Panc1 (cell line): ENCODE results near the gene MYH1.

Experiments
- POLR2AphosphoS5 ChIP-seq: IDR thresholded peaks from 2 replicates; pipeline ENCODE4 v1.6.1; 2012; ENCODE audit warnings: mild to moderate bottlenecking, low read depth, low read length, moderate library complexity
- SIN3A ChIP-seq: IDR thresholded peaks from 2 replicates; pipeline ENCODE4 v1.6.1; 2012; ENCODE audit warnings: low read depth, mild to moderate bottlenecking, low read length, moderate library complexity, borderline replicate concordance; ENCODE audit not compliant: insufficient read depth
- TCF7L2 ChIP-seq: IDR thresholded peaks from 2 replicates; pipeline ENCODE4 v1.6.1; 2011; ENCODE audit warnings: mild to moderate bottlenecking, low read depth, low read length, inconsistent platforms
- TF ChIP-seq, protein P1 (sequence below): fragments of 450-650 bp; IDR thresholded peaks from 2 replicates; pipeline ENCODE4 v1.5.1; 2017; ENCODE audit warnings: mild to moderate bottlenecking
- TF ChIP-seq, protein P2 (sequence below), 2 experiments: IDR thresholded peaks; 2 replicates each; pipeline ENCODE4 v1.6.1; 2011 to 2012; ENCODE audit warnings: low read depth in 2 of 2, control low read depth in 1 of 2, low read length in 1 of 2, mild to moderate bottlenecking in 1 of 2, moderate library complexity in 1 of 2; ENCODE audit not compliant: insufficient read depth in 1 of 2

DNA sequence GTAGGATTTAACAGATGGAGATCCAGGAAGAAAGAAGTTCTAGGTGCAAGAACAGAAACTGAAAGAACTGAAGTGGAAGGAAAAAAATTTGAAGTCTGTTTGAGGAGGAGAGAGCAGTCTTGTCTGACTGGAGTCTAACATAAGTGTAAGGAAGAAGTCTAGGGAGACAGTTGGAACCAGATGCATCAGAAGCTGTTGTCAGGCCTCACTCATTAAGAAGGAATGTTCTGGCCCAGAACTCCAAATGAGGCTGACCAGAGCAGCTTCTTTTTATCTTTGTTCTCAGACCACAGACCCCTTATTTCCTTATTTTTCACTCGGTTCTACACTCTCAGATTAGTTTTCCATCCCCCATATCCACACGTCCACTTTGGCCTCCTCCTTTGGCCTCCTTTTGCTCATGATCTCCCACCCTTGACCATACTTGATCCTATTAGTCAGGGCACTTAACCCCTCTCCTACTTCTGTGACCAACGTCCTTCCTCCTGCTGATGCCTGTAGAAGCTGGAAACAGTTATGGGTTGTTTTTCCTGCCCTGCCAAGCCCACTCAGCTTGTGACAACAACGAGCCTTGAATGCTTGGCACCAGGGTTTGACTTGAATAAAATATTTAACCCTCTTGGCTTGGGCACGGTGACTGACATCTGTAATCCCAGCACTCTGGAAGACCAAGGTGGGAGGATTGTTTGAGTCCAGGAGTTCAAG, 38.1 kb upstream of the MYH1 start:
- TF ChIP-seq, protein P1, sequence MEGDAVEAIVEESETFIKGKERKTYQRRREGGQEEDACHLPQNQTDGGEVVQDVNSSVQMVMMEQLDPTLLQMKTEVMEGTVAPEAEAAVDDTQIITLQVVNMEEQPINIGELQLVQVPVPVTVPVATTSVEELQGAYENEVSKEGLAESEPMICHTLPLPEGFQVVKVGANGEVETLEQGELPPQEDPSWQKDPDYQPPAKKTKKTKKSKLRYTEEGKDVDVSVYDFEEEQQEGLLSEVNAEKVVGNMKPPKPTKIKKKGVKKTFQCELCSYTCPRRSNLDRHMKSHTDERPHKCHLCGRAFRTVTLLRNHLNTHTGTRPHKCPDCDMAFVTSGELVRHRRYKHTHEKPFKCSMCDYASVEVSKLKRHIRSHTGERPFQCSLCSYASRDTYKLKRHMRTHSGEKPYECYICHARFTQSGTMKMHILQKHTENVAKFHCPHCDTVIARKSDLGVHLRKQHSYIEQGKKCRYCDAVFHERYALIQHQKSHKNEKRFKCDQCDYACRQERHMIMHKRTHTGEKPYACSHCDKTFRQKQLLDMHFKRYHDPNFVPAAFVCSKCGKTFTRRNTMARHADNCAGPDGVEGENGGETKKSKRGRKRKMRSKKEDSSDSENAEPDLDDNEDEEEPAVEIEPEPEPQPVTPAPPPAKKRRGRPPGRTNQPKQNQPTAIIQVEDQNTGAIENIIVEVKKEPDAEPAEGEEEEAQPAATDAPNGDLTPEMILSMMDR = no peak
- TF ChIP-seq POLR2AphosphoS5 (no peak), TCF7L2 (no peak), SIN3A (no peak)
- TF ChIP-seq, protein P2, sequence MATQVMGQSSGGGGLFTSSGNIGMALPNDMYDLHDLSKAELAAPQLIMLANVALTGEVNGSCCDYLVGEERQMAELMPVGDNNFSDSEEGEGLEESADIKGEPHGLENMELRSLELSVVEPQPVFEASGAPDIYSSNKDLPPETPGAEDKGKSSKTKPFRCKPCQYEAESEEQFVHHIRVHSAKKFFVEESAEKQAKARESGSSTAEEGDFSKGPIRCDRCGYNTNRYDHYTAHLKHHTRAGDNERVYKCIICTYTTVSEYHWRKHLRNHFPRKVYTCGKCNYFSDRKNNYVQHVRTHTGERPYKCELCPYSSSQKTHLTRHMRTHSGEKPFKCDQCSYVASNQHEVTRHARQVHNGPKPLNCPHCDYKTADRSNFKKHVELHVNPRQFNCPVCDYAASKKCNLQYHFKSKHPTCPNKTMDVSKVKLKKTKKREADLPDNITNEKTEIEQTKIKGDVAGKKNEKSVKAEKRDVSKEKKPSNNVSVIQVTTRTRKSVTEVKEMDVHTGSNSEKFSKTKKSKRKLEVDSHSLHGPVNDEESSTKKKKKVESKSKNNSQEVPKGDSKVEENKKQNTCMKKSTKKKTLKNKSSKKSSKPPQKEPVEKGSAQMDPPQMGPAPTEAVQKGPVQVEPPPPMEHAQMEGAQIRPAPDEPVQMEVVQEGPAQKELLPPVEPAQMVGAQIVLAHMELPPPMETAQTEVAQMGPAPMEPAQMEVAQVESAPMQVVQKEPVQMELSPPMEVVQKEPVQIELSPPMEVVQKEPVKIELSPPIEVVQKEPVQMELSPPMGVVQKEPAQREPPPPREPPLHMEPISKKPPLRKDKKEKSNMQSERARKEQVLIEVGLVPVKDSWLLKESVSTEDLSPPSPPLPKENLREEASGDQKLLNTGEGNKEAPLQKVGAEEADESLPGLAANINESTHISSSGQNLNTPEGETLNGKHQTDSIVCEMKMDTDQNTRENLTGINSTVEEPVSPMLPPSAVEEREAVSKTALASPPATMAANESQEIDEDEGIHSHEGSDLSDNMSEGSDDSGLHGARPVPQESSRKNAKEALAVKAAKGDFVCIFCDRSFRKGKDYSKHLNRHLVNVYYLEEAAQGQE (IDR thresholded peaks at IDR 0.05; ENCODE audit: insufficient read depth in 1 of 2, low read depth in 2 of 2, low read length in 1 of 2) = no peak
